Stomach (tissue), 4 donors: ENCODE data around the gene ZNF277.

Experiments used
- POLR2A ChIP-seq, 4 donors: fragments of 450-650 bp; IDR thresholded peaks; one replicate each; pipeline ENCODE4 v1.6.1; 2016; ENCODE audit warnings: antibody characterized with exemption in 4 of 4, control low read depth in 2 of 4, mild to moderate bottlenecking in 1 of 4, moderate library complexity in 1 of 4
- POLR2AphosphoS5 ChIP-seq, 3 donors: sonication (generic); formaldehyde crosslinking; IDR thresholded peaks; one replicate each; pipeline ENCODE4 v1.6.1; 2016; ENCODE audit warnings: antibody characterized with exemption in 3 of 3
- TF ChIP-seq, protein P1 (sequence below), 7 experiments: fragments of 450-650 bp in 4 of 7; fragments of 200-600 bp in 3 of 7; sonication (generic) in 3 of 7; IDR thresholded peaks; one replicate each; pipeline ENCODE4 v1.5.1; 2016 to 2019; ENCODE audit warnings: antibody characterized with exemption in 7 of 7, control low read depth in 2 of 7, mild to moderate bottlenecking in 1 of 7

DNA sequence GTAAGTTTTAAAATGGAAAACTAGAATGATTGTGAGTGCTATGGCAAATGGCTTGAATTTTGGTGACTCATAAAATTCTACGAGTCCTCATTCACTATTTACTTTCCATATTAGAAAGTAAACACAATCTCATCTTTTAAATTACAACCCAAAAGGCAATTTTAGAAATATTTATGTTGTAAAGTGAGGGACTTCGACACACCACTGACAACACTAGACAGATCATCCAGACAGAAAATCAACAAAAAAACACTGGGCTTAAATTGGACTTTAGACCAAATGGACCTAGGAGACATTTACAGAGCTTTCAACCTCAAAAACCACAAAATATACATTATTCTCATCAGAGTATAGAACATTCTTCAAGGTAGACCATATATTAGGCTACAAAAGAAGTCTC lies 30.1 kb downstream of the ZNF277 start:
- TF ChIP-seq, protein P1, sequence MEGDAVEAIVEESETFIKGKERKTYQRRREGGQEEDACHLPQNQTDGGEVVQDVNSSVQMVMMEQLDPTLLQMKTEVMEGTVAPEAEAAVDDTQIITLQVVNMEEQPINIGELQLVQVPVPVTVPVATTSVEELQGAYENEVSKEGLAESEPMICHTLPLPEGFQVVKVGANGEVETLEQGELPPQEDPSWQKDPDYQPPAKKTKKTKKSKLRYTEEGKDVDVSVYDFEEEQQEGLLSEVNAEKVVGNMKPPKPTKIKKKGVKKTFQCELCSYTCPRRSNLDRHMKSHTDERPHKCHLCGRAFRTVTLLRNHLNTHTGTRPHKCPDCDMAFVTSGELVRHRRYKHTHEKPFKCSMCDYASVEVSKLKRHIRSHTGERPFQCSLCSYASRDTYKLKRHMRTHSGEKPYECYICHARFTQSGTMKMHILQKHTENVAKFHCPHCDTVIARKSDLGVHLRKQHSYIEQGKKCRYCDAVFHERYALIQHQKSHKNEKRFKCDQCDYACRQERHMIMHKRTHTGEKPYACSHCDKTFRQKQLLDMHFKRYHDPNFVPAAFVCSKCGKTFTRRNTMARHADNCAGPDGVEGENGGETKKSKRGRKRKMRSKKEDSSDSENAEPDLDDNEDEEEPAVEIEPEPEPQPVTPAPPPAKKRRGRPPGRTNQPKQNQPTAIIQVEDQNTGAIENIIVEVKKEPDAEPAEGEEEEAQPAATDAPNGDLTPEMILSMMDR (IDR thresholded peaks at IDR 0.05): no peak
- no peak for TF ChIP-seq POLR2A (IDR thresholded peaks at IDR 0.05)
- no peak for TF ChIP-seq POLR2AphosphoS5 (IDR thresholded peaks at IDR 0.05)
